ACC112 (cell line): ENCODE data around the gene TGM5.

Experiments used
- H2AFZ ChIP-seq: fragments of 200-600 bp; sonication (generic); one replicate; pipeline ENCODE4 v1.6.0; 2017; ENCODE audit warnings: antibody characterized with exemption, low read length; ENCODE audit not compliant: unreplicated experiment
- H3K27ac ChIP-seq: fragments of 200-600 bp; sonication (generic); 2 replicates; pipeline ENCODE4 v1.5.1; 2014; ENCODE audit warnings: low read depth, mild to moderate bottlenecking, antibody characterized with exemption, low read length, moderate library complexity
- H3K27me3 ChIP-seq: fragments of 200-600 bp; sonication (generic); 2 replicates; pipeline ENCODE4 v1.6.1; 2014; ENCODE audit warnings: mild to moderate bottlenecking, antibody characterized with exemption, low read length, moderate library complexity, mixed read lengths; ENCODE audit not compliant: insufficient read depth
- H3K36me3 ChIP-seq: fragments of 200-600 bp; sonication (generic); 2 replicates; pipeline ENCODE4 v1.6.1; 2016; ENCODE audit warnings: mild to moderate bottlenecking, antibody characterized with exemption, low read length, moderate library complexity, mixed read lengths; ENCODE audit not compliant: insufficient read depth
- H3K4me1 ChIP-seq: fragments of 200-600 bp; sonication (generic); one replicate; pipeline ENCODE4 v1.6.1; 2016; ENCODE audit warnings: low read length, mixed read lengths; ENCODE audit not compliant: insufficient read depth, unreplicated experiment, control insufficient read depth
- H3K4me3 ChIP-seq: fragments of 200-600 bp; sonication (generic); 2 replicates; pipeline ENCODE4 v1.5.1; 2014; ENCODE audit warnings: mild to moderate bottlenecking, low read depth, low read length
- H3K79me2 ChIP-seq: fragments of 200-600 bp; sonication (generic); one replicate; pipeline ENCODE4 v1.6.0; 2016; ENCODE audit warnings: low read length; ENCODE audit not compliant: control insufficient read depth, unreplicated experiment, insufficient read depth

Gene TGM5

GRCh38 chr15:43244092-43244491, 22.6 kb downstream of the TGM5 start:
- no peaks in the 10 kb centered on the region for H3K79me2 ChIP-seq
- H2AFZ ChIP-seq = no peak overlapping the region
- H3K36me3 ChIP-seq = no peaks in the 10 kb centered on the region
- H3K27me3 ChIP-seq = peaks cover 72% of the 10 kb centered on the region
- H3K4me1 ChIP-seq = no peaks in the 10 kb centered on the region
- H3K4me3 ChIP-seq = no peak overlapping the region
- H3K27ac ChIP-seq = no peak overlapping the region

GRCh38 chr15:43243020-43243645, 23.6 kb downstream of the TGM5 start:
- Histone ChIP-seq H3K27ac (no peak overlapping the region), H3K36me3 (no peaks in the 10 kb centered on the region), H3K4me3 (no peak overlapping the region), H3K4me1 (no peaks in the 10 kb centered on the region), H3K79me2 (no peaks in the 10 kb centered on the region), H2AFZ (no peak overlapping the region), H3K27me3 (peaks cover 73% of the 10 kb centered on the region)

GRCh38 chr15:43242616-43243015, 24.1 kb downstream of the TGM5 start:
- Histone ChIP-seq H3K27ac (no peak overlapping the region), H2AFZ (no peak overlapping the region), H3K4me3 (no peak overlapping the region), H3K36me3 (no peaks in the 10 kb centered on the region), H3K4me1 (no peaks in the 10 kb centered on the region), H3K27me3 (peaks cover 78% of the 10 kb centered on the region), H3K79me2 (no peaks in the 10 kb centered on the region)

- Histone ChIP-seq H3K4me1 (no peaks in the 10 kb centered on the region), H3K27ac (no peak overlapping the region), H3K4me3 (no peak overlapping the region), H3K79me2 (no peaks in the 10 kb centered on the region), H3K27me3 (peaks cover 76% of the 10 kb centered on the region), H3K36me3 (no peaks in the 10 kb centered on the region), H2AFZ (no peak overlapping the region)
Observed at GRCh38 chr15:43241100-43241499, 25.6 kb downstream of the TGM5 start.

- Histone ChIP-seq H3K36me3 (no peaks in the 10 kb centered on the region), H3K4me3 (no peak overlapping the region), H3K27me3 (peaks cover 77% of the 10 kb centered on the region), H3K27ac (no peak overlapping the region), H2AFZ (no peak overlapping the region), H3K4me1 (no peaks in the 10 kb centered on the region), H3K79me2 (no peaks in the 10 kb centered on the region)
Observed at GRCh38 chr15:43239732-43240491, 26.8 kb downstream of the TGM5 start.

GRCh38 chr15:43238671-43239131, 28.0 kb downstream of the TGM5 start:
- Histone ChIP-seq H2AFZ (no peak overlapping the region), H3K27ac (no peak overlapping the region), H3K4me1 (no peaks in the 10 kb centered on the region), H3K4me3 (no peak overlapping the region), H3K27me3 (peaks cover 77% of the 10 kb centered on the region), H3K36me3 (no peaks in the 10 kb centered on the region), H3K79me2 (no peaks in the 10 kb centered on the region)

GRCh38 chr15:43237842-43238470, 28.8 kb downstream of the TGM5 start:
- H3K4me1 ChIP-seq = no peaks in the 10 kb centered on the region
- H3K4me3 ChIP-seq = no peak overlapping the region
- peaks cover 77% of the 10 kb centered on the region for H3K27me3 ChIP-seq
- H3K36me3 ChIP-seq = no peaks in the 10 kb centered on the region
- no peak overlapping the region for H3K27ac ChIP-seq
- H2AFZ ChIP-seq = no peak overlapping the region
- no peaks in the 10 kb centered on the region for H3K79me2 ChIP-seq

- Histone ChIP-seq H3K36me3 (no peaks in the 10 kb centered on the region), H3K27me3 (peaks cover 68% of the 10 kb centered on the region), H3K27ac (no peak overlapping the region), H3K4me3 (no peak overlapping the region), H3K79me2 (no peaks in the 10 kb centered on the region), H2AFZ (no peak overlapping the region), H3K4me1 (no peaks in the 10 kb centered on the region)
Observed at GRCh38 chr15:43235536-43235935, 31.2 kb downstream of the TGM5 start.

- Histone ChIP-seq H3K27ac (no peak overlapping the region), H3K36me3 (no peaks in the 10 kb centered on the region), H2AFZ (no peak overlapping the region), H3K27me3 (peaks cover 68% of the 10 kb centered on the region), H3K4me1 (no peaks in the 10 kb centered on the region), H3K79me2 (no peaks in the 10 kb centered on the region), H3K4me3 (no peak overlapping the region)
Observed at GRCh38 chr15:43232289-43232874, 34.3 kb downstream of the TGM5 start.

- Histone ChIP-seq H3K27ac (no peak overlapping the region), H3K4me1 (no peaks in the 10 kb centered on the region), H3K4me3 (no peak overlapping the region), H3K36me3 (no peaks in the 10 kb centered on the region), H3K79me2 (no peaks in the 10 kb centered on the region), H3K27me3 (peaks cover 61% of the 10 kb centered on the region), H2AFZ (no peak overlapping the region)
Observed at GRCh38 chr15:43230640-43231115, 36.0 kb downstream of the TGM5 start.
